ENCODE measurements around the gene PRM2.

The PRM2 gene

DNA sequence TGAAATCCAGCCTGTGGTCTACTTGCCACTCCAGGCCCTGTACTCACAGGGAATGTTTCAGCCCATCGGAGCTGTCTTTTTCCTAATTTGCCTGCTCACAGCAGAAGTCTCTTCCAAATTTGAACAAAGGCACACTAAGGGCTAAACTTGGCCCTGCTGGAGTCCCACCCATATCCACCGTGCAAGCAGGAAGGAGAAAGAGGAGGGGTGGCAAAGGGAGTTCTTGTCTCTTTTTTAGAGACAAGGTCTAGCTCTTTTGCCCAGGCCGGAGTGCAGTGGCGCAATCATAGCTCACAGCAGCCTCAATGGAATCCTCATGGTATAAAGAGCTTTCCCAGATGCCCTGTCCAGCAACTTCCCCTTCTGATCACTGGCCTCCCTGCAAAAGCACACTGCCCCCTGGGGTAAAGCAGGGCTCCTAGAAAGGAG lies 7.6 kb upstream of the PRM2 start:
- DNase-seq: no peak

GRCh38 chr16:11280616-11281522 lies 4.6 kb upstream of the PRM2 start, which contains the start of gene PRM1:
TSS of gene PRM1 (minus strand) at chr16:11281330. CDS start at chr16:11281238, 92 bp downstream.
- no peak for DNase-seq

- DNase-seq: no peak
Observed at GRCh38 chr16:11278681-11279628, 2.7 kb upstream of the PRM2 start.

- DNase-seq: no peak
Observed at GRCh38 chr16:11277607-11278337, 1.5 kb upstream of the PRM2 start.

GRCh38 chr16:11276896-11277593 lies 765 bp upstream of the PRM2 start:
- DNase-seq: no peak

GRCh38 chr16:11274964-11275363 lies 1.3 kb downstream of the PRM2 start:
- DNase-seq: no peak

- DNase-seq: no peak
Observed at GRCh38 chr16:11273721-11274324, 2.5 kb downstream of the PRM2 start.

GRCh38 chr16:11272921-11273720 lies 3.2 kb downstream of the PRM2 start, which contains the start of gene PRM3:
TSS of gene PRM3 (minus strand) at chr16:11273629. CDS start at chr16:11273595, 34 bp downstream.
- no peak for DNase-seq

- no peak for DNase-seq
Observed at GRCh38 chr16:11272484-11272883, 3.8 kb downstream of the PRM2 start.

GRCh38 chr16:11271610-11272009 lies 4.7 kb downstream of the PRM2 start:
- DNase-seq: no peak

GRCh38 chr16:11270602-11271162 lies 5.6 kb downstream of the PRM2 start:
- no peak for DNase-seq

GRCh38 chr16:11268921-11269375 lies 7.3 kb downstream of the PRM2 start, which contains the start of gene TNP2:
TSS of gene TNP2 (minus strand) at chr16:11269325. CDS start at chr16:11269262, 63 bp downstream.
- DNase-seq: no peak

DNA sequence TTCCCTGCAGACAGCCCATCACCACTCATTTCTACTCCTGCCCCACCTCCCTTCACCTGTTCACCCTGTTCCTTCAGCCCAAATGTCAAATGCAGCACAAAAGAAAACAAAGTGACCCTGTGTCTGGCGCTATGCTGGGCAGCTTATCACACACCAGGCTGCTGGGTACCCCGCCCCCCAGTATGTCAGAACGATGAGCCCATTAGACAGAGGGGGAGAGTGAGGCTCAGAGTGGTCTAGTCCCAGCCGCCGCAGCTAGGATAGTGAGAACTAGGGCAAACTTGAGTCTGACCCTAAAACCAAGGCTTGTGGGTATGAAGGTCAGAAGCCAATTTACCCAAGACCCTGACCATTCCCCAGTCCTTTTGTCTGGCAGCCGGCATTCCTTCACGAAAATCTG lies 11.2 kb downstream of the PRM2 start:
- DNase-seq: no peak

DNA sequence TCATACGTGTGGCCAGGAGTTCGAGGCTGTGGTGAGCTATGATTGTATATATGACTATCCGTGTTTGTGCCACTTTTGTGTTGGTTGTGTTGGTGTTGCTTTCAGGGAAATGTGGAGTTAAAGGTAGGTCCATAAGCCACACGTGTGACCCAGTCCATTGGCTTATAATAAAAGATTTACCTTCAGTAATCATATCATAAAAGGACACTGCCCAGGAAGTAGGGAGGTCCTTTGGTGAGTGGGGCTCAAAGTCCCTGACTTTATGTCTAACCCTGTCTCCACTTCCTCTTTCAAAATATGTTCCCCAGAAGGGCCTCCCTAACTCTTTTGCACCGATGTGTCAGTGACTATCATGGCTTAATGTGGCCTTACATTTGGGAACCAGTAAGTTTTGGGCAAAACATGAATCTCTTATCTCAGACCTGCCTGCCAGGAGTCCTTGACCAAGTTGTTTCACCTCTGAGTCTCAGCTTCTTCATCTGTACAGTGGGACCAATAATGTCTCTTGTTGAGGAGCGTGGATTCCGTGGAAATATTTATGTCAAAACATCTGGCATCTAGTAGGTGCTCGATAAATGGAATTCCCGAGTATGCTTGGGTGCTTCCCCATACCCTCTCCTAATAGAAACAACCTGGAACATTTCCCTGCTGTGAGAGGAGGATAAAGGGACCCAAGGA lies 12.0 kb downstream of the PRM2 start:
- no peak for DNase-seq

DNA sequence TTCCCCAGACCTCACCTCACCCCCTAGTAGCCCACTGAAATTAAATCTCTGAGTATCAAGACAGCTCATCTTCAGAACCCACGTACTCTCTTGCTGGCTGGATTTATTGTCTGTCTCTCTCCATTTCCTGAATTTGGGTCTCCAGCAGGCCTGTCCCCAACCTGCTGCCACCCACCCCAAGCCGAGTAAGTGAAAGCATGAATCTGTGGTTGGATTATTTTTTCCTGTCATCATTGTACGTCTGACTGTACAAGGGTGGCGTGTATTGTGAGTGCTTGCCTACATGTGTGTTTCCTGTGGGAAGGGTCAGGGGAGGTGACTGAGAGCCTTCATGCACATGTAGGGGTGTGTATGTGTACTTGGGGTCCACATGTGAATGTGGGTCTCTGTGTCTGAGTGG lies 12.5 kb downstream of the PRM2 start:
- peak; percentile 78 for DNase-seq

GRCh38 chr16:11262915-11263314 lies 13.4 kb downstream of the PRM2 start:
- DNase-seq: no peak

- no peak for DNase-seq
Observed at GRCh38 chr16:11260596-11260966, 15.7 kb downstream of the PRM2 start.

DNA sequence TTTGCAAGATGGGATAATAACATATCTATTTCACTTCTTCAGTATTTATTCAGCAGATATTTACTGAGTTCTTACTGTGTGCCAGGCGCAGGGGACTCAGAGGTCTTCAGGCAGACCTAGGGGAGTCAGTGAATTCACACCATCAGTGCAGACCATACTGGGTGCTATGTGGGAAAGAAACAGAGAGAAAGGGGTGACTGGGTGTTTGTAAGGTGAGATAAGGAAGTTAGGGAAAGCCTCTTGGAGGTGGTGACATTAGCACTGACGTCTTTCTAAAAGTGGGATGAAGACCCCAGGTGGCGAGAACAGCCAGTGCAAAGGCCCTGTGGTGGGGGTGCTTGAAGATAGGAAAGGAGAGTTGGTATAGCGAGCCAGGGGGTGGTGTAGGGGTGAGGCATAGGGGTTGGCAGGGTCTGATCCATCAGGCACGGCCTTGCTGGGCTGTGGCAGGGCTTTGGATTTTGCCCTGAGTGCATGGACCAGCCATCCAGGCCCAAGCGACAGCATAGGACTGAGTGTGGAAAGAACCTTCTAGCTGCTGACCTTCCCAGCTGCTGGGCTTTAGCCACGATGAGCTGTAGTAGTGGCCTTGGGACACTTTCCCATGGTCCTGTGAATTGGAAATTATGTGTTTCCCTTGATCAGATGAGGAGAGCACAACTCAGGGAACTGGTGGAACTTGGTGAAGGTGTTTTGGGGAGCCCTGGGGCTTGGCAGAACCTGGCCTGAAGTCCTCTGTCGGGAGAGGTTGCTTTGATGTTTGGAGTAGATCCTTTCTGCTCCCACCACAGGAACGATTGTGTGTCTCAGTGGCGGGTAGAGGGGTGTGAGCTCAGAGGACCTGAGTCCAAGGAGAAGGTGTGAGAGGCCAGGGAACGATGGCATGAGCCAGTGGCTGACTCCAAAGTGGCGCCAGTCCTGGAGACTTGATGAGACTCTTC lies 16.4 kb downstream of the PRM2 start:
- no peak for DNase-seq
